ENCODE measurements around the gene COL4A6.

COL4A6 gene

GRCh38 chrX:108199041-108199440 is 239.2 kb downstream of the COL4A6 start:
- no peak overlapping the region for H3K27ac ChIP-seq (ENCODE audit: low read depth, low read length)
- H3K36me3 ChIP-seq (ENCODE audit: control insufficient read depth, insufficient read depth, low read length): no peaks in the 10 kb centered on the region
- no peak overlapping the region for H2AK5ac ChIP-seq (ENCODE audit: low read length)
- no peak for DNase-seq
- H2BK120ac ChIP-seq (ENCODE audit: low read depth, low read length): no peak overlapping the region
- no peak overlapping the region for H3K4me3 ChIP-seq (ENCODE audit: low read length)
- no peak overlapping the region for H4K8ac ChIP-seq (ENCODE audit: low read depth, low read length)
- H3K79me2 ChIP-seq (ENCODE audit: control insufficient read depth, insufficient read depth, low read length): no peaks in the 10 kb centered on the region
- no peak overlapping the region for H3K4ac ChIP-seq (ENCODE audit: low read depth, low read length)
- no peak overlapping the region for H3K56ac ChIP-seq (ENCODE audit: low read length)
- no peaks in the 10 kb centered on the region for H3K27me3 ChIP-seq (ENCODE audit: insufficient read depth, low read length, poor library complexity)
- H2BK15ac ChIP-seq (replicated peaks; ENCODE audit: low read depth): no peak overlapping the region
- H3K23ac ChIP-seq (ENCODE audit: low read length): no peak overlapping the region
- H4K5ac ChIP-seq (ENCODE audit: low read length): no peak overlapping the region
- H2BK5ac ChIP-seq (ENCODE audit: low read length): no peak overlapping the region
- H3K9ac ChIP-seq (ENCODE audit: low read length): no peak overlapping the region
- no peak overlapping the region for H3K18ac ChIP-seq (ENCODE audit: low read length)
- H3K4me2 ChIP-seq (ENCODE audit: low read length): no peak overlapping the region
- no peaks in the 10 kb centered on the region for H3K79me1 ChIP-seq (ENCODE audit: low read length)
- no CpG with 5 or more reads among the region's 2 CpGs for WGBS (ENCODE audit: extremely low coverage, insufficient coverage, low lambda C conversion rate)
- no peaks in the 10 kb centered on the region for H3K4me1 ChIP-seq (ENCODE audit: control insufficient read depth, low read depth, low read length)

GRCh38 chrX:108198420-108198819 is 239.8 kb downstream of the COL4A6 start:
- Histone ChIP-seq H3K18ac (ENCODE audit: low read length) (no peak overlapping the region), H3K4me3 (ENCODE audit: low read length) (no peak overlapping the region), H4K5ac (ENCODE audit: low read length) (no peak overlapping the region), H3K27me3 (ENCODE audit: insufficient read depth, low read length, poor library complexity) (no peaks in the 10 kb centered on the region), H3K56ac (ENCODE audit: low read length) (no peak overlapping the region), H2AK5ac (ENCODE audit: low read length) (no peak overlapping the region), H3K27ac (ENCODE audit: low read depth, low read length) (no peak overlapping the region), H3K79me2 (ENCODE audit: control insufficient read depth, insufficient read depth, low read length) (no peaks in the 10 kb centered on the region), H2BK15ac (replicated peaks; ENCODE audit: low read depth) (no peak overlapping the region), H3K23ac (ENCODE audit: low read length) (no peak overlapping the region), H3K9ac (ENCODE audit: low read length) (no peak overlapping the region), H3K36me3 (ENCODE audit: control insufficient read depth, insufficient read depth, low read length) (no peaks in the 10 kb centered on the region), H3K4me1 (ENCODE audit: control insufficient read depth, low read depth, low read length) (no peaks in the 10 kb centered on the region), H3K4ac (ENCODE audit: low read depth, low read length) (no peak overlapping the region), H3K4me2 (ENCODE audit: low read length) (no peak overlapping the region), H2BK120ac (ENCODE audit: low read depth, low read length) (no peak overlapping the region), H2BK5ac (ENCODE audit: low read length) (no peak overlapping the region), H4K8ac (ENCODE audit: low read depth, low read length) (no peak overlapping the region), H3K79me1 (ENCODE audit: low read length) (no peaks in the 10 kb centered on the region)
- no peak for DNase-seq
- no CpG with 5 or more reads among the region's 1 CpG for WGBS (ENCODE audit: extremely low coverage, insufficient coverage, low lambda C conversion rate)

DNA sequence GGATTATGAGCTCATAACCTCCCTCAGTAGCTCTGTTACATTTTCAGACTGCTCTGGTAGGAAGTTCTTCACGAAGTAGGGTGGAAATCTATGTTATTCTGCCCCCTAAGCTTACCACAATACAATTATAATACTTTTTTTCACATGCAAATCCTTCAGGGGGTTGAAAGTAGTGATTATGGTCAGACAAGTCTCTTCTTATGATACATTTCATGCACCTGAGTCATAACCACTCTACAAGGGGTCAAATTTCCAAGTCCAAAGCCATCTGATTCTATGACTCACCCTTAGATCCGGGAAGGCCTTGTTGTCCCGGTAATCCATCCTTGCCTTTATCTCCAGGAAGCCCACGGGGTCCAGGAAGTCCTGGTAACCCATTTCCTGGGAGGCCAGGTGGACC is 251.4 kb downstream of the COL4A6 start:
- Histone ChIP-seq H3K27ac (ENCODE audit: low read depth, low read length) (no peak overlapping the region), H2BK5ac (ENCODE audit: low read length) (no peak overlapping the region), H3K9ac (ENCODE audit: low read length) (no peak overlapping the region), H3K56ac (ENCODE audit: low read length) (no peak overlapping the region), H3K4me2 (ENCODE audit: low read length) (no peak overlapping the region), H3K4me3 (ENCODE audit: low read length) (no peak overlapping the region), H3K79me2 (ENCODE audit: control insufficient read depth, insufficient read depth, low read length) (no peaks in the 10 kb centered on the region), H3K18ac (ENCODE audit: low read length) (no peak overlapping the region), H3K27me3 (ENCODE audit: insufficient read depth, low read length, poor library complexity) (no peaks in the 10 kb centered on the region), H3K36me3 (ENCODE audit: control insufficient read depth, insufficient read depth, low read length) (no peaks in the 10 kb centered on the region), H3K4me1 (ENCODE audit: control insufficient read depth, low read depth, low read length) (no peaks in the 10 kb centered on the region), H3K79me1 (ENCODE audit: low read length) (no peaks in the 10 kb centered on the region), H3K23ac (ENCODE audit: low read length) (no peak overlapping the region), H2BK120ac (ENCODE audit: low read depth, low read length) (no peak overlapping the region), H4K5ac (ENCODE audit: low read length) (no peak overlapping the region), H4K8ac (ENCODE audit: low read depth, low read length) (no peak overlapping the region), H3K4ac (ENCODE audit: low read depth, low read length) (no peak overlapping the region), H2AK5ac (ENCODE audit: low read length) (no peak overlapping the region), H2BK15ac (replicated peaks; ENCODE audit: low read depth) (no peak overlapping the region)
- DNase-seq: no peak
- no CpG with 5 or more reads among the region's 4 CpGs for WGBS (ENCODE audit: extremely low coverage, insufficient coverage, low lambda C conversion rate)

DNA sequence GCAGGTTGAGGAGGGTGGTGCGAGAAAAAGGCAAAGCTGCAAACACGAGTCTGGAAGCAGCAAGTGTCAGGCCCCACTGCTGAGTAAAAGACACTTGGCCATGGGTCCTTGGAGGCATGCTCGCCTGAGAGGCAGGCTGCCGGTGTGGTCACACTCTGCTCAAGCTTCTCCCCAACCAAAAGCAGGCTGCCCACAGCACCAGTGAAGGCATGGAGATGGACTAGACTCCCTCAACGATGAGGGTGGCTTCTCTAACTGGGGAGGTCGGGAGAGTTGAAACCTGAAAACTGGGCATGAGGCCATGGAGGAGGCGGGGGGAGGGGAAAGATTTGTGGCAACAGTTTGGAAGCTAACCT is 260.1 kb downstream of the COL4A6 start:
- Histone ChIP-seq H3K27ac (ENCODE audit: low read depth, low read length) (no peak overlapping the region), H4K8ac (ENCODE audit: low read depth, low read length) (no peak overlapping the region), H3K4me3 (ENCODE audit: low read length) (no peak overlapping the region), H2BK120ac (ENCODE audit: low read depth, low read length) (no peak overlapping the region), H3K4ac (ENCODE audit: low read depth, low read length) (no peak overlapping the region), H3K9ac (ENCODE audit: low read length) (no peak overlapping the region), H2AK5ac (ENCODE audit: low read length) (no peak overlapping the region), H3K4me1 (ENCODE audit: control insufficient read depth, low read depth, low read length) (no peaks in the 10 kb centered on the region), H3K79me2 (ENCODE audit: control insufficient read depth, insufficient read depth, low read length) (no peaks in the 10 kb centered on the region), H3K18ac (ENCODE audit: low read length) (no peak overlapping the region), H3K4me2 (ENCODE audit: low read length) (no peak overlapping the region), H3K27me3 (ENCODE audit: insufficient read depth, low read length, poor library complexity) (no peaks in the 10 kb centered on the region), H3K23ac (ENCODE audit: low read length) (no peak overlapping the region), H2BK5ac (ENCODE audit: low read length) (no peak overlapping the region), H3K56ac (ENCODE audit: low read length) (no peak overlapping the region), H3K79me1 (ENCODE audit: low read length) (no peaks in the 10 kb centered on the region), H4K5ac (ENCODE audit: low read length) (no peak overlapping the region), H2BK15ac (replicated peaks; ENCODE audit: low read depth) (no peak overlapping the region), H3K36me3 (ENCODE audit: control insufficient read depth, insufficient read depth, low read length) (no peaks in the 10 kb centered on the region)
- DNase-seq: peak; percentile 0
- no CpG with 5 or more reads among the region's 7 CpGs for WGBS (ENCODE audit: extremely low coverage, insufficient coverage, low lambda C conversion rate)

- H3K4me2 ChIP-seq (ENCODE audit: low read length): no peak overlapping the region
- H3K4ac ChIP-seq (ENCODE audit: low read depth, low read length): no peak overlapping the region
- H3K18ac ChIP-seq (ENCODE audit: low read length): no peak overlapping the region
- H3K79me1 ChIP-seq (ENCODE audit: low read length): no peaks in the 10 kb centered on the region
- H3K36me3 ChIP-seq (ENCODE audit: control insufficient read depth, insufficient read depth, low read length): no peaks in the 10 kb centered on the region
- no CpG with 5 or more reads among the region's 8 CpGs for WGBS (ENCODE audit: extremely low coverage, insufficient coverage, low lambda C conversion rate)
- no peak overlapping the region for H4K8ac ChIP-seq (ENCODE audit: low read depth, low read length)
- H2AK5ac ChIP-seq (ENCODE audit: low read length): no peak overlapping the region
- DNase-seq: peak; percentile 22
- H3K79me2 ChIP-seq (ENCODE audit: control insufficient read depth, insufficient read depth, low read length): no peaks in the 10 kb centered on the region
- H3K4me1 ChIP-seq (ENCODE audit: control insufficient read depth, low read depth, low read length): no peaks in the 10 kb centered on the region
- H3K4me3 ChIP-seq (ENCODE audit: low read length): no peak overlapping the region
- H3K9ac ChIP-seq (ENCODE audit: low read length): no peak overlapping the region
- H2BK5ac ChIP-seq (ENCODE audit: low read length): no peak overlapping the region
- no peak overlapping the region for H3K56ac ChIP-seq (ENCODE audit: low read length)
- H2BK15ac ChIP-seq (replicated peaks; ENCODE audit: low read depth): no peak overlapping the region
- H3K27me3 ChIP-seq (ENCODE audit: insufficient read depth, low read length, poor library complexity): no peaks in the 10 kb centered on the region
- H4K5ac ChIP-seq (ENCODE audit: low read length): no peak overlapping the region
- no peak overlapping the region for H3K23ac ChIP-seq (ENCODE audit: low read length)
- no peak overlapping the region for H3K27ac ChIP-seq (ENCODE audit: low read depth, low read length)
- H2BK120ac ChIP-seq (ENCODE audit: low read depth, low read length): no peak overlapping the region
These were observed 260.7 kb downstream of the COL4A6 start for GRCh38 chrX:108177351-108178142.

DNA sequence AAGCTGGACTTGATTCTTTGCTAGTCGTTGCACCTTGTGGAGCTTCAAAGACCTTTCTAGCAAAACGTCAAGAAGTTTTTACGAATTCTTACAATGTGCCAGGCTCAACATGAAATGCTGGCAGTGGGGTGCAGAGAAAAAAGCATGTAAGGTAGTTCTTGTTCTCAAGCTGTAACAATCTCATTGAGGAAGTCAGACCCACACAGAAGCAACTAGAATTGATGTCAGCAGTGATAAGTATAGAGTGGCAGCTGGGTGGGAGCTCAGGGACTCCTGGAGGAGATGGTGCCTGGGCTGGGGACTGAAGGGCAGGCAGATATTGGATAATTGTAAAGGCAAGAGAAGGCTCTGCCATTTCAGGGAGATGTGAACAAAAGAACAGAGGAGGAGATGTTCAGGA is 264.3 kb downstream of the COL4A6 start:
- Histone ChIP-seq H3K4me3 (ENCODE audit: low read length) (no peak overlapping the region), H2BK120ac (ENCODE audit: low read depth, low read length) (no peak overlapping the region), H3K27ac (ENCODE audit: low read depth, low read length) (no peak overlapping the region)

More for the DNA sequence above, 264.3 kb downstream of the COL4A6 start:
- no peak overlapping the region for H3K4me2 ChIP-seq (ENCODE audit: low read length)
- no peak for DNase-seq
- no peak overlapping the region for H2BK15ac ChIP-seq (replicated peaks; ENCODE audit: low read depth)
- H3K79me1 ChIP-seq (ENCODE audit: low read length): no peaks in the 10 kb centered on the region
- H3K27me3 ChIP-seq (ENCODE audit: insufficient read depth, low read length, poor library complexity): no peaks in the 10 kb centered on the region
- H3K23ac ChIP-seq (ENCODE audit: low read length): no peak overlapping the region
- no peaks in the 10 kb centered on the region for H3K36me3 ChIP-seq (ENCODE audit: control insufficient read depth, insufficient read depth, low read length)
- no peak overlapping the region for H4K5ac ChIP-seq (ENCODE audit: low read length)
- no peak overlapping the region for H3K4ac ChIP-seq (ENCODE audit: low read depth, low read length)
- no peak overlapping the region for H4K8ac ChIP-seq (ENCODE audit: low read depth, low read length)
- no CpG with 5 or more reads among the region's 3 CpGs for WGBS (ENCODE audit: extremely low coverage, insufficient coverage, low lambda C conversion rate)
- H3K9ac ChIP-seq (ENCODE audit: low read length): no peak overlapping the region
- no peaks in the 10 kb centered on the region for H3K79me2 ChIP-seq (ENCODE audit: control insufficient read depth, insufficient read depth, low read length)
- H3K4me1 ChIP-seq (ENCODE audit: control insufficient read depth, low read depth, low read length): no peaks in the 10 kb centered on the region
- no peak overlapping the region for H3K56ac ChIP-seq (ENCODE audit: low read length)
- no peak overlapping the region for H3K18ac ChIP-seq (ENCODE audit: low read length)
- no peak overlapping the region for H2AK5ac ChIP-seq (ENCODE audit: low read length)
- H2BK5ac ChIP-seq (ENCODE audit: low read length): no peak overlapping the region

Data from mesendoderm (in vitro differentiated cells).